ENCODE data around the gene VPS33B. TPM values are rescaled to one million over a fixed set of nuclear protein-coding genes. Genes with fewer than 3 reads are reported as not detected.

VPS33B gene
- total and polyA plus RNA-seq, 2 of the 8 experiments (the other 6 are each of a cell fraction or from before 2014, with no cell fraction given): 11.8 to 17.3 TPM

GRCh38 chr15:90991587-90992285, 30.7 kb downstream of the VPS33B start:
- no peak overlapping the region for H4K5ac ChIP-seq (ENCODE audit: insufficient read length, low read depth, low read length)
- H3K27me3 ChIP-seq (replicated peaks in 1 of 4; ENCODE audit: control insufficient read depth in 3 of 4, extremely low read depth in 1 of 4, insufficient read depth in 3 of 4, low read length in 3 of 4): no peaks in the 10 kb centered on the region
- H3K4me2 ChIP-seq (ENCODE audit: insufficient read depth in 1 of 2, low read depth in 2 of 2, low read length in 2 of 2): peak overlapping the region; percentile 11 to 26; a peak in 2 of 4 replicates
- no peaks in the 10 kb centered on the region for H3K36me3 ChIP-seq (ENCODE audit: control insufficient read depth in 2 of 4, insufficient read depth in 4 of 4, low read length in 3 of 4)
- H3K56ac ChIP-seq (replicated peaks; ENCODE audit: insufficient read length, low read depth, low read length): no peak overlapping the region
- no peak overlapping the region for H2AFZ ChIP-seq (ENCODE audit: low read length)
- no peak overlapping the region; a peak in 1 of 7 replicates for H3K9ac ChIP-seq (replicated peaks in 1 of 4; ENCODE audit: extremely low read depth in 1 of 4, low read depth in 3 of 4, low read length in 3 of 4)
- H4K20me1 ChIP-seq (replicated peaks in 1 of 2; ENCODE audit: control insufficient read depth in 1 of 2, insufficient read depth in 2 of 2, low read length in 2 of 2): peaks cover 11 to 12% of the 10 kb centered on the region in 2 experiments
- no peak overlapping the region for H2BK20ac ChIP-seq (ENCODE audit: low read length)
- 89% methylated on average over 6 of the region's 6 CpGs; no CpG with 5 or more reads in 1 of the 2 experiments for WGBS, 2 experiments (ENCODE audit: extremely low coverage in 1 of 2, insufficient coverage in 1 of 2, insufficient read length in 1 of 2, insufficient replicate concordance in 2 of 2, low coverage in 1 of 2, low lambda C conversion rate in 2 of 2, missing lambda C conversion rate in 1 of 2)
- H2BK12ac ChIP-seq (ENCODE audit: low read depth, low read length): no peak overlapping the region
- FAIRE-seq: no peak
- peaks cover 0 to 5% (median 2%) of the 10 kb centered on the region in 4 experiments; a peak in 1 of 7 replicates for H3K4me1 ChIP-seq (replicated peaks in 1 of 4; ENCODE audit: control insufficient read depth in 3 of 4, insufficient read depth in 4 of 4, low read length in 3 of 4)
- H2BK120ac ChIP-seq (replicated peaks; ENCODE audit: low read depth, low read length): no peak overlapping the region
- ChIA-PET POLR2A (ENCODE audit: partially characterized antibody) (no interaction called here), CTCF (ENCODE audit: partially characterized antibody) (interaction anchor here (1.3 to 2.2 kb wide), 2 partner anchors 34 to 57 kb away, joined by 3 to 5 read pairs; partner anchors contain the start of gene UNC45A)
- no peak for DNase-seq (ENCODE audit: low read depth in 1 of 2, low spot score in 2 of 2)
- peaks cover 29 to 83% of the 10 kb centered on the region in 2 experiments for H3K79me2 ChIP-seq (ENCODE audit: control insufficient read depth in 1 of 2, insufficient read depth in 2 of 2, low read length in 2 of 2)
- H3K18ac ChIP-seq (ENCODE audit: extremely low read depth, low read length): no peak overlapping the region; the same call in 1 of the 2 replicates
- no peak overlapping the region for H3K14ac ChIP-seq (ENCODE audit: insufficient read length)
- TF ChIP-seq RNF2 (IDR thresholded peaks at IDR 0.05; ENCODE audit: borderline replicate concordance, low read depth, low read length, missing control alignments, poor library complexity, severe bottlenecking) (no peak), PHF8 (conservative IDR thresholded peaks at IDR 0.05; ENCODE audit: low read depth, low read length) (no peak), EGR1 (IDR thresholded peaks at IDR 0.05; ENCODE audit: borderline replicate concordance, low read depth, low read length) (no peak), SIX5 (IDR thresholded peaks at IDR 0.05; ENCODE audit: low read depth, low read length) (no peak), GABPA (IDR thresholded peaks at IDR 0.05; ENCODE audit: borderline replicate concordance, insufficient read depth, low read length) (no peak), BRCA1 (IDR thresholded peaks at IDR 0.05; ENCODE audit: low read depth, low read length) (no peak), ATF3 (IDR thresholded peaks at IDR 0.05; ENCODE audit: insufficient read depth, low read depth, low read length) (no peak), CREB1 (IDR thresholded peaks at IDR 0.05) (no peak), SP4 (IDR thresholded peaks at IDR 0.05; ENCODE audit: low read length) (no peak), JUN (IDR thresholded peaks at IDR 0.05; ENCODE audit: low read depth, low read length) (no peak)
- no peak overlapping the region for H2AK5ac ChIP-seq (ENCODE audit: low read depth, low read length)
- H3K9me3 ChIP-seq (ENCODE audit: insufficient read depth in 2 of 2, low read depth in 1 of 2, low read length in 1 of 2): no peaks in the 10 kb centered on the region
- no peak overlapping the region for H3K23ac ChIP-seq (ENCODE audit: insufficient read length)
- peaks cover 6% of the 10 kb centered on the region for H3K79me1 ChIP-seq (ENCODE audit: low read depth, low read length)
- no peak overlapping the region for H2BK15ac ChIP-seq (ENCODE audit: low read length)
- no peak overlapping the region for H3K4ac ChIP-seq (replicated peaks; ENCODE audit: insufficient read length, low read depth, low read length)
- H3K23me2 ChIP-seq (ENCODE audit: low read depth, low read length): peaks cover 9% of the 10 kb centered on the region
- H4K91ac ChIP-seq (replicated peaks; ENCODE audit: insufficient read length, low read length): no peak overlapping the region
- H2BK5ac ChIP-seq (ENCODE audit: low read depth, low read length): no peak overlapping the region
- H4K8ac ChIP-seq (ENCODE audit: extremely low read depth, insufficient read depth, low read length): no peak overlapping the region
- H3K27ac ChIP-seq (ENCODE audit: low read depth, low read length): no peak overlapping the region
- H3K4me3 ChIP-seq (ENCODE audit: extremely low read depth in 1 of 4, insufficient read depth in 2 of 4, low read depth in 3 of 4, low read length in 4 of 4): no peak overlapping the region

Data from H1 (cell line).